GM19452 (cell line): ENCODE measurements around the gene TMEM239.
A peak's percentile ranks its signal among the peaks of the same experiment; 100 is the strongest.
"Not testable (repeated sequence)": the region's sequence is repeated elsewhere in the genome, so short reads cannot be mapped to it uniquely, and the experiment has no call there.

ENCODE experiments used
- ATAC-seq: cut with Tn5 transposase; IDR thresholded peaks from one replicate; pipeline ENCODE4 v1.9.1; 2021; ENCODE audit not compliant: unreplicated experiment

Gene TMEM239

DNA sequence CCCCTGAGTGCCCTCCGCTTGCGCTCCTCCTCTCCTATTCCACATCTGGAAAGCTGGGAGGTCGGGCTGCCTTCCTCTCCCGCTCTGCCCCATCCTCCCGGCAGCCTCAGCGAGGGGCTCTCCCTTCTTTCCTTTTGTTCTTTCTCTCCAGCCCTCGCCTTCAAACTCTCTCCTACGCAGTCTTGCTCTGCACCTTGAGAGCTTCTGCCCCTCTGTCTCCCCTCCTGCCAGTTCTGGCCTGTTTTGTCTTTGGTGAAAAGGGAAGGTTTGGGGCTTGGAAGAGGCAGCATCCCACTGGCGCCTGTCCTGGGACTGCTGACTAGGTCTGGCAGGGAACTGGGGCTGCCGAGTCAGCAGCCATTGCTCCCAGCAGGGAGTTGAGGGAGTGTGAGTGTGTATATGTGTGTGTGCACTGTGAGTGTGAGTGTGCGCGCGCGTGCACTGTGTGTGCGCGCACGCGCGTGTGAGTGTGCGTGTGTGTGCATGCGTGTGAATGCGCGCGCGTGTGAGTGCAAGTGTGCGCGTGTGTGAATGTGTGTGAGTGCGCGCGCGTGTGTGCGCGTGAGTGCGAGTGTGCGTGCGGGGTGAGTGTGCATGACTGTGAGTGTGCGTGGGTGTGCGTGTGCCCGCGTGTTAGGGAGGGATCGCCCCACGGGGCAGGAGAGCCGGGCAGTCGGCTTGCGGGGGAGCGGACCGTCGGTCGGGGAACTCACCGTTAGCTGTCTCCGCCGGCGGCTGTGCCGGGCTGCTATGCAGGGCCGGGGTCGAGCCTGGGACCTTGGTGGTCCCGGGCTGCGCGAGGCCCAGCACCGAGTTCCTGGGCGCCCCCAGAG, 16.3 kb upstream of the TMEM239 start:
- peak; percentile 13 for ATAC-seq

- ATAC-seq: peak; percentile 70
Observed at GRCh38 chr20:2800521-2801285, 15.5 kb upstream of the TMEM239 start, which contains the start of gene CPXM1. CPXM1 (minus strand) TSS chr20:2800627; CDS start chr20:2800572, 55 bp downstream.

DNA sequence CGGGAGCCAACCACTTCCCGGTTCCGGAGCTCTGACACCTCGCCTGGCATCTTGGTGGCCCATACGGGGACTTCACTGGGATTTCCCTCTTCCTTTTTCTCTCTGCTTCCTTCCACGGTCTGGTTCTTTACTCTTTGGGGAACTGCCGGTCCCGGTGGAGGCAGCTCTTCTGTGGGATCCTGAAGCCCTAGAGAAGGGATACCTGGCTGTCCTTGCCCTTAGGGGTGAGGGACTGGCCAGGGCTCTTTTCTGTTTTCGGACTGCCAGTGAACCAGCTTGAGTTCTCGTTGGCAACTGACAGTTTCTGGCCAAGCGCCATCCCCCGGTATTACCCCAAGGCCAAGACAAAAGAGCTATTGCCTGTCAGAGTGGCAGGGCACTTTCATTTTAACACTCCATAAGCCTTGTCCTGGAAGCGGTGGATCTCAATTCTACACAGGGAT, 14.9 kb upstream of the TMEM239 start:
- no peak for ATAC-seq

DNA sequence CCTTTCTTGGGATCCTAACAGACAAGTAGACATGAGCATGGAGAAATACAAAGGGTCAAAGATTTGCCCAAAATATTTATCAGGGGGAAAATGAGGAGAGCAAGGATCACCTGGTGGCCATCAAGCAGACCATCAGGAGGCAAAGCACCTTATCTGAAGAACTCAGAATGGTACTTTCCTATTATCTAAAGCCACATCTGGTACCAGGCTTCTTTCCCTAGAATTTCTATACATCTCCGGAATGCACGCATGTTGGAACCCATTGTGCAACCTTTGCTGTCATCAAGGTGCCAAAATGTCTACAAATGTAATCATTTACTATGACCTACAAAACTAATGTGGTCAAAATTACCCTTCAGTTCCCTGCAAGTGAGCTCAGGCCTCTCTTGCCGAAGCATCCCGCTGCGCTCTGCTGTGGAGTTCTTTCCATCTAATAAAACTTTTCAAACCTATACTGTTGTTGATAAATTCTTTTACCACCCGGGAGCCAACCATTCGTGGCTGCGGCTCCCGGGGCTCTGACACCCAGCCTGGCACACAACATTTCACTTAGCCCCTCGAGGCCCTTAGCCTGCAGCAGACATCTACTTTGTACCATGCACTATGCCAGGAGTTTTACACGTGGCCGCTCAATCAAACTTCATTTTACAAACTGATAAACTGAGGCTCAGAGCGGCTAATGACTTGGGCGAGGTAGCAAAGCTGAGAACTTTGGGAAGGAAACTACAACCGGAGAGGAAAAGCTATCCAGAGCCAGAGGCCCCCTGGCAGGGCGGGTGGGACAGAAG, 11.9 kb upstream of the TMEM239 start:
- no peak for ATAC-seq

DNA sequence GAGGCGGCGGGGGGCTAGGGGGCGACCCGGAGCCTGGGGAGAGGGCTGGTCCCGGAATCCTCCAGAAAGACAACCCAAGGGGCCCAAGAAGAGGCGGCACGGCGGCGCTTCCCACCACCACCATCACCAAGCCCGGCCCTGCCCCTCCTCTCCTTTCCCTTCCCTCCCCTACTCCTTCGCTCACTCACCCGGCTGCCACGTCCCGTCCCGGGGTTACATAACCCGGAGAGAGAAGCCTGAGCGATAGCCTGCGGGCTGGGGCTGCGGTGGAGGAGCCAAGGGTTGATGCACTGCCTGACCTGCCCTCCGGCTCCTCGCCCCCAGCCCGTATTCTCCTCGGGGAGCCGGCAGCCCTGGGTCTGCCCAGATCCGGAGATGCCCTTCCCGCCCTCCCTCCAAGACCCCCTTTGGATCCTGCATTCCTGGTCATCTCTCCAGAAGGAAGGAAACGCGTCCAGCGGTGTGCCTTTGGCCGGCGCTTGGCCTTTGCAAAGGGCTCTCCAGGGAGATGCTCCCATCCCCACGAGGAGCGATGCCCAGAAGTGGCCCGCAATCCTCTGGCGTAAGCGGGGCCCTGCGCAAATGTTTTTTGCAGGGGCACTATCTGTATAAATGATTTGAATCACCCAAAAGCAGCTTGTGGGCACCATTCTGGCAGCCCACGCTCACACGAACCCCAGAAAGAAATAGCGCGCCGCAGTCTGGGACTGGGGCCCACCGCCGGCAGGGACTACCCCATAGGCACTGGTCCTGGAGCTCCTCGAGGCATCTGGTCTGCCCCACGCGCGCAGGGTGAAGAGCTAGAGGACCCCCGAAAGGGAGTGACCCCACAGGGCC, 11.1 kb upstream of the TMEM239 start:
- no peak for ATAC-seq

DNA sequence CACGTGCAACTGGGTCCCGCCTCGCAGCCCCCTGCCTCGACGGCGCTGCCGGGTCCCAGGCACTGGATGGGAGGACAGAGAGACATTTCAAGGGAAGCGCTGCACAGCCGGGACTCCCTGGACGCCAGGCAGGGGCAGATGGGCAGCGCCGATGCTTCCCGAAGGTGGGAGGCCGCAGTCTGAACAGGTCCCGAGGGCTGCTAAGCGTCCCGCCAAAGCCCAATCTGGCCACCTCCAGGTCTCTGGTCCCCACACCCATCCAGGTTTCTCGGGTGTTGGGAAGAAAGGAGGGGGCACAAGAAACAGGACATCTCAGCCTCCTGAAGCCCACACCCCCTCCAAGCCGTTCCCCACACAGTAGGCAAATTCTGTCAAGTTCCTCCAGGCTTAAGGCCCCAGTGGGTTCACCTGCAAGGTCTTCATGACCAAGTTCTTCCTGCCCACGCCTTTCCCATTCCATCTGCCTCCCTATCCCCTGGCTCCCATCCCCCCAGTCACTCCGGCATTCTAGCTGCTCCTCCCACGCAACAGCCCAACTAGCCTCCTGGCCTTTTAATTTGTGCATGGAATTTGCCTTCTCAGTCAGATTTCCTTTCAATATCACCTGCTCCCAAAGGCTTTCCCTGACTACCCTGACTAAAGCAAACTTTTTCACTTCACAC, 10.3 kb upstream of the TMEM239 start:
- ATAC-seq: no peak

- no peak for ATAC-seq
Observed at GRCh38 chr20:2806351-2806701, 9.8 kb upstream of the TMEM239 start.

- ATAC-seq: no peak
Observed at GRCh38 chr20:2807019-2807418, 9.1 kb upstream of the TMEM239 start.

GRCh38 chr20:2807929-2808328, 8.2 kb upstream of the TMEM239 start:
- ATAC-seq: not testable (repeated sequence)

- ATAC-seq: no peak
Observed at GRCh38 chr20:2809690-2810089, 6.5 kb upstream of the TMEM239 start.

DNA sequence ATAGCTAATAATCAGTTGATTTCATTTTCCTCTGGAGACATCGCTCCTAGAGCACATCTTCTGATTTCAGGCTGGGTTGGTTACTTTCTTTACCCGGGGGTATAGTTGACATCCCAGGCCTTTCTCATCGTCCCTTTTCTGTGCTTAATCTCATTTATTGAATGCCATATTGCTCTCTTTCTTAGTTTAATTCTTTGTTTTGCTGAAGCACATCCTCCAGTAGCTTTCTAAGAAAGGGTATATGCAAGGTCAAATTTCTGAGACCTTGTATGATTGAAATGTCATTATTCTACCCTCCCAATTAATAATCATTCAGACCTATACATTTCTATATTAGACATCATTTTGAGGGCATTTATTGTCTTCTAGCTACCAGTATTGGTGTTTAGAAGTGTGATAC, 4.0 kb upstream of the TMEM239 start:
- ATAC-seq: no peak

DNA sequence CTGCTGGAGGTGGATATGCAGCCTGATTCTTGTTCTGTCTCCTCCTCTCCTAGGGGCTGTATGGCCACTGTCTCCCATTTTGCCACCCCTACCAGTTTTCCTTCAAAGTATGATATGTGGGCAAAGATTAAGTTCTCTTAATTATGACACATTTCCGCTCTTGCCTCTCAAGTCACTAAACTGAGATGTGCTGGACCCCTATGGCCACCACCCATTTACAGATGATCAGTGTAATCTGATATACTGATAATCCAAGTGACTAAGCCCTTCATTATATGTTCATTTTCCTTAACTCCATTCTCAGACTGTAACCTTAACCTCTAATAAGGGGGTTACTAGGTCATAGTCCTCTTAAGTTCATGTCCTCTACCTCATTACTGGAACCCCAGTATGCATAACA, 2.1 kb upstream of the TMEM239 start:
- ATAC-seq: no peak

DNA sequence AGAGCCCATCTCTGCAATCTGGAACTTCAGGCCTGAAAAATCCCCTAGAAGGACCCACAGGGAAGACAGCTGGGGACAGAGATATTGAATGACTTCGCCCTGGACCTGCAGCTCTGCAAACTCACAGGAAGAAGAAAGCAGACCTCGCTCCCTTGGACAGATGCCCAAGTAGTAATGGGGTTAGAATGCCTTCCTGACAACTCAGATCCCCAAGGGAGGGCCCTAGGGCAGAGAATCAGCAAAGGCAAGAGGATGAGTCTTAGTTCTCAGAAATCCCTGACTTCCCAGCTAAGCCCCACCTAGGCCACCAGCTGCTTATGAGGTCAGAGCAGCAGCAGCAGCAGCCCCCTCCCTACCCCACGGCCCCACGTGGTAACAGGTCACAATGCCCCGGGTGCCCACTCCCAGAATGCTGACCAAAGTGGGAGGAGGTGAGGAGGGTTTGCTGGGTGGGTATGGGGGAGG, 1.5 kb upstream of the TMEM239 start, which contains the start of gene C20orf141:
Gene C20orf141 (plus strand): TSS at position 401 of the 465 bp plus-strand sequence. CDS start 198 bp downstream, outside the sequence.
- ATAC-seq: no peak

GRCh38 chr20:2815242-2815900, 793 bp upstream of the TMEM239 start:
- no peak for ATAC-seq

GRCh38 chr20:2816583-2817340, 598 bp downstream of the TMEM239 start:
- ATAC-seq: no peak

GRCh38 chr20:2817341-2817726, 1.2 kb downstream of the TMEM239 start:
- ATAC-seq: no peak

DNA sequence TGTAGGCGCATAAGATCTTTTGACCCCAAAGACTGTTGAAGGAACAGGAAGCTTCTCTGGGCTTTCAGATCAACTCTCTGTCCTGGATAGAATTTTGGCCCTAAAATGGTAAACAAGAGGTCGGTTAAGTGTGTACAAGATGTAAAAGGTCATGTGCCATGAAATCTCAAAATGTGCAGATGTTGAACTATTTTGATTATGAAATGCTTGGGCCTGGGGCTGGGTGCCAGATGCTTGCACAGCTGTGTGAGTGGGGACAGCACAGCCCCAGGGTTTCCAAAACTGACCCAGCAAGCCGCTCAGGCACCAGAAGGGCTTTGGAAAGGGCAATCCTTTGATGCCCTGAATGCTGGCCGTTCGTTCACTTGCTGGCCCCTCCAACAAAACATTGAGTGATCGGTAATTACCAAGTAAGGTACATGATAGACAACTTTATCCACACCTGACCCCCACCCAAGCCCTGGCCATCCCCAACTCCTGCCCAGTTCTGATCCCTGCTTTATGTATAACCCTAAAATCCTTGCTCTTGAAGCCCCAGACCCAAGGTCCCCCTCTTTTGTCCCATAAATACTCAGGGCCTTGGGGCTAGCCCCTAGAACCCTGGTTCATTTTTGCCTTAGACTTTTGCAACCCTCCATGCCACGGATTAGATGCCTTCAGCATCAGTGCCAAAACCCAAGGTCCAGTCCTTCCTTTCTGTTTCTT, 1.9 kb downstream of the TMEM239 start:
- ATAC-seq: no peak
